Fibroblast of the aortic adventitia (primary cell): Measurements from ENCODE around the gene GCNT4. TPM values are rescaled to one million over a fixed set of nuclear protein-coding genes. Genes with fewer than 3 reads are reported as not detected.

Source experiments
- DNase-seq: peaks from one replicate; pipeline ENCODE4 v3.0.0-alpha.2; 2010; ENCODE audit warnings: low read depth
- H3K4me3 ChIP-seq: 2 replicates; pipeline ENCODE4 v1.5.1; 2011; ENCODE audit warnings: low read depth, mild to moderate bottlenecking, control low read depth, low read length, moderate library complexity
- total RNA-seq: library from RNA; depleted of rRNA; stranded (reverse); fragments of >200 nt; gene quantifications from 2 replicates; pipeline ENCODE4 v1.2.3, GENCODE V29; 2012; ENCODE audit warnings: low replicate concordance
- TF ChIP-seq, protein P1 (sequence below): IDR thresholded peaks from 2 replicates; pipeline ENCODE4 v1.5.1; 2011; ENCODE audit warnings: mild to moderate bottlenecking, low read length, control low read depth, inconsistent platforms; ENCODE audit not compliant: insufficient read depth

Gene GCNT4
- total RNA-seq, 1 donor, result 2.5 TPM

DNA sequence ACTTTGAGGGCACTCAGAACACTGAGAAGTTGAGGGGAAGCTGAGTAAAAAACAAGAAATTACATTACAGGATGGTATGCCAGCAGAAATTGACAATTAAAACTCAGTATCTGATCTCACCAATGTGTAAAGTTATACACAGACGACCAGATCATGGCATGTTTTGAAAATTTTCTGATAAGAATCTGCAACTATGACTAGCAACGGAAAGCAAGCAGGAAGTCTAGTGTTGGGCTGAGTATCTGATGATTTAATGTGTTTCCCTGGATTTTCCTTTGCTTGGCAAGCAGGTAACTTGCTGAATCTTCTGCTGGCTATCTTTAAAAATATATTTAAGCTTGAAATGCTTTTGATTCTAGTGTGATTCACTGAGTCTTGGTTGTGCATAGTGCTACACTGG lies 5.2 kb upstream of the GCNT4 start:
- TF ChIP-seq, protein P1, sequence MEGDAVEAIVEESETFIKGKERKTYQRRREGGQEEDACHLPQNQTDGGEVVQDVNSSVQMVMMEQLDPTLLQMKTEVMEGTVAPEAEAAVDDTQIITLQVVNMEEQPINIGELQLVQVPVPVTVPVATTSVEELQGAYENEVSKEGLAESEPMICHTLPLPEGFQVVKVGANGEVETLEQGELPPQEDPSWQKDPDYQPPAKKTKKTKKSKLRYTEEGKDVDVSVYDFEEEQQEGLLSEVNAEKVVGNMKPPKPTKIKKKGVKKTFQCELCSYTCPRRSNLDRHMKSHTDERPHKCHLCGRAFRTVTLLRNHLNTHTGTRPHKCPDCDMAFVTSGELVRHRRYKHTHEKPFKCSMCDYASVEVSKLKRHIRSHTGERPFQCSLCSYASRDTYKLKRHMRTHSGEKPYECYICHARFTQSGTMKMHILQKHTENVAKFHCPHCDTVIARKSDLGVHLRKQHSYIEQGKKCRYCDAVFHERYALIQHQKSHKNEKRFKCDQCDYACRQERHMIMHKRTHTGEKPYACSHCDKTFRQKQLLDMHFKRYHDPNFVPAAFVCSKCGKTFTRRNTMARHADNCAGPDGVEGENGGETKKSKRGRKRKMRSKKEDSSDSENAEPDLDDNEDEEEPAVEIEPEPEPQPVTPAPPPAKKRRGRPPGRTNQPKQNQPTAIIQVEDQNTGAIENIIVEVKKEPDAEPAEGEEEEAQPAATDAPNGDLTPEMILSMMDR, result no peak
- DNase-seq, result no peak
- H3K4me3 ChIP-seq, result no peak overlapping the region

DNA sequence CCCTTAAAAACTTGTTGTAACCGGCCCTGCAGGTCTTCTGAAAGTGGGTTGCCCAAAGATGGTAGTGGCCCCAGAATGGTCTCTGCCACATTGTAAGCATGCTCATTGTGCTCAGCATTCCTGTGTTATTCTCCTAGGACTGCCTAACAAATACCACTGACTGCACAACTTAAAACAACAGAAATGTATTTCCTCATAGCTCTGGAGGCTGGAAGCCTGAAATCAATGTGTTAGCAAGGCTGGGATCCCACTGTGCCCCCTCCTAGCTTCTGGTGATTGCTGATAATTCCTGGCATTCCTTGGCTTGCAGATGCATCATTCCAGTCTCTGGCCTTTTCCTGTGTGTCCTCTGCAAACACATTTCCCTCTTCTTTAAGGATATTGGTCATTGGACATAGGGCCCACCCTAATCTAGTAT lies 3.4 kb upstream of the GCNT4 start:
- H3K4me3 ChIP-seq, result no peak overlapping the region
- peak; percentile 26 for DNase-seq
- TF ChIP-seq, protein P1, result no peak

DNA sequence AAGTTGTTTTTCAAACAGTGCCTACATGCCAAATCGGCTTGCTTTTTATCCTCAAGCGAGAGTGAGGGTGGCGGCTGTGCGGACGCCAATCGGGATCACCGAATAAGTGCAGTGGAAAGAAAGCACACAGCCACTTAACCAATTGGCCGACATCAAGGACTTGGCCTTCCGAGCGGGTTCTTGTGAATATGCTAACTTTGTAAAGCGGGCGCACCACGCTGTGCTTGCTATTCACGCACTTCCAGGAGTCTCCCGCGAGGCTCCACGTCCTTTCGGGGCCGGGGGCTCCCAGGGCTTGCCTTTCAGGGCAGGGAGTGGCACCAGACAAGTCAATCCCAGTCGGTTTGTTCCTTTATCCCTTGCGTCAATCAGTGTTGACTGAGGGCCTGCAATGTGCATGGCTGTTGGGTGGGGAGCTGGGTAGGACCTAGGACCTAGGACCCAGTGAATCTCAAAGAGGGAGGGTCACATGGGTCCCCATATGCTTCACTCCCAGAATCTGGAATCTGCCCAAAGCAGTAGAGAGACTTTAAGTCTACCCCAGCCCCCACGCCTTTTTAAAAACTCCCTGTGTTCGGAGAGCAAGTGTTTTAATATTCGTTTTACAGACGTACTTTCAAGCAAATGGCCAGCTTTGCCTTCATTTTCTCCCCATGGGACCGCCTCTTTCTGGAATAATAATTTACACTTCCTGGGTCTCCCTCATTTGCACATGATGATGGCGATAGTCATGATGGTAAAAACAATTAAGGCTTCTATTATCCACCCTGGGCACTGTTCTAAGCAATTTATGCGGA lies 2.0 kb upstream of the GCNT4 start:
- TF ChIP-seq, protein P1, result no peak
- peak overlapping the region; percentile 71 for H3K4me3 ChIP-seq

DNA sequence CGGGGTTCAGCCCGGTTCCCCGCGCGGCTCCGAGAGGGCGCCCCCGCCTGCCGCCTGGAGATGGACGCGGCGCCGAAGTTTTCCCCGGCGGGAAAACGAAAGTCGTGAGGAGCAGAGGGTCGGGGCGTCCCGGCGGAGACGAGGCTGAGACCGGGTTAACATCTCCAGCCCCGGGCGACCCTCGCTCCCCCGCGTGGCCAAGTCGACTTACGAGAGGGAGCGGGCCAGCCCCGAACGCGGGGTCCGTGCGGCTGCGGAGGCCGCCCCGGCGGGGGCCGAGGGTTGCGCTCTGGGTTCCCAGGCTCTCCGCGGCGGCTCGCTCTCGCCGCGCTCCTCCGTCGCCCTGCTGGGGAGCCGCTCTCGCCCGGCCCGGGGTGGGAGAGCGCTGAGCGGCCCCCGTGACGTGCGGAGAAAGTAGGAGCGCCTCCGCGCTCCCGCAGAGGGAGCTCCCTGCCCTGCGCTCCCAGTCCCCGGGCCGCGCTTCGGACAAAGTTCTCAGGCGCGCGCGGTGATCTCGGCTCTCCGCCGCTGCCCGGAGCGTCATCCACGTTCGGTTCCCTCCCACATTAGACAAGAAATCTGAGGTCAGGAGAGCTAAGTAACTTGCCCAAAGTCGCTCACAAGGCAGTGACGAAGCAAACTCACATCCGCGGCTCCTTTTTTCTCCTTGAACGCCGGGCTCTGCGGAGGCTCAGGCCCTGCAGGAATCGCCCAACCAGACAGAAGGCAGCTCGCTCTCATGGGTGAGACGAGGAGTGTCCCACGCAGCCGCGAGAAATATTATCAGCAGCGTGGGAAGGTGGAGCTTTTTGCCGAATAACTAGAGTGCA lies 1.2 kb upstream of the GCNT4 start:
- peak overlapping the region; percentile 71 for H3K4me3 ChIP-seq
- TF ChIP-seq, protein P1, result no peak
- peak; percentile 65 for DNase-seq

More for the DNA sequence above, 2.0 kb upstream of the GCNT4 start:
- no peak for DNase-seq

DNA sequence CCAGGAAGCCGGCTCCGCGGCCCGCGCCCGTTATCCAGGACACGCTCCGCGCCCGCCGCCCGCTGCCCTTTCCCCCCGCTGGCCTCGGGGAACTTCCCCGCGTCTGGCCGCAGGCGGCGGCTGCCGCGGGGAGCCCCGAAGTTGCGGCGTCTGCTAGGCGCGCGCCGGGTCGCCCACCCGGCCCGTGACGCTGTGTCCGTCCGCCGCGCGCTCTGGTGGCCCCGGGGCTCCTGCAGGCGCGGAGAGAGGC lies 621 bp upstream of the GCNT4 start:
- TF ChIP-seq, protein P1, result no peak
- no peak for DNase-seq
- H3K4me3 ChIP-seq, result peak overlapping the region; percentile 71

DNA sequence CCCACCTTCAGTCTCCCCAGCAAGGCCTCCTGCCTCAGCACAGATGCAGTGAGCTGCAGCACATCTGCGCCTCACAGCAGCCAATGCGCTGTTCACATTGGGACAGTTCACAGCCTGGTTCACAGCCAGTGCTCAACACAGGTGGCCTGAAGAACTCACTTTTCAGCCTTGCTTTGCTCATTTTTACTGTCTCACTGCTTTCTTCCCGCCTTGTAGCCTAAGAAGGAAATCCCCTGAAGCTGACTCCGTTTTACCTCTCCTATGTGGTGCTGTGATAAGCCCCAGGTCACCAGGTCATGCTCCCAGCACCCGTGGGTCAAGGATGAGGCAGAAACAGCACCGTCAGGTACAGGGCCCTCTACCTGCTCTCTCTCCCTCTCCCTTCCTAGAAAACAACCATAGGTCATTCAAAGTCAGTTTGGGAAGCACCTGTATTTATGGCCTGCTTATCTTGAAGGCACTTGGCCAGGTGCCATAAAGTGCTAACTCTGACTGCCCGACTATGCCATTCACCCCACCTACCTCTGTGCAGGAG lies 1.1 kb downstream of the GCNT4 start:
- TF ChIP-seq, protein P1, result no peak
- DNase-seq, result no peak
- no peak overlapping the region for H3K4me3 ChIP-seq
